GM11168 (cell line): Measurements from ENCODE around the gene AGBL4.
"Not testable (repeated sequence)": the region's sequence is repeated elsewhere in the genome, so short reads cannot be mapped to it uniquely, and the experiment has no call there.

ENCODE experiments used
- in situ Hi-C: fragments of 300-500 bp; cut with MboI; formaldehyde crosslinking; loops from one replicate; pipeline ENCODE4 v1.12.0; 2022; ENCODE audit warnings: low sequenced_read_pairs; ENCODE audit not compliant: unreplicated experiment

AGBL4 gene

GRCh38 chr1:50023292-50024159 lies at the start of gene AGBL4:
Gene AGBL4, minus strand, starts transcription at chr1:50023954.
- in situ Hi-C loops, result no loop called here

GRCh38 chr1:50066806-50067205 lies 43.1 kb upstream of the AGBL4 start:
- in situ Hi-C loops, result no loop called here

- in situ Hi-C loops, result no loop called here
These were observed 36.5 kb upstream of the AGBL4 start for GRCh38 chr1:50060279-50060678.

DNA sequence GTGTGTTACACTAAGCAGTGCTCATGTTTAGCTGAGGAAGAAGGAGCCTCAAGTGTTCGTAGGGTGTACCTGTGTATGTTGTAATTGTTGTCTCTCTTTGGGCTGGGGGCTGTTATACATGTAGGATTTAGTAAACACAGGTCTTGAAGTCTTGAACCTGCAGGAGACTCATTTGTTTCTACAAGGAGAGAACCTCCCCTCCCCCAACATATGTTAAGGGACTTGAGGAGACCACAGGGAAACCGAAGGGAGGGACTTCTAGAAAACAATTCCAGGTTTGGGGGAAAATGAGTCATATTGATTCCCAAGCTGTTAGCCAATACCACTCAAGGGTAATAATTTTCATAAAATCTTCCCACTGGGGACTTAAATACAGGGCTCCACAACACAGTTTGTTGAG lies 25.0 kb upstream of the AGBL4 start:
- in situ Hi-C loops, result no loop called here

- in situ Hi-C loops, result no loop called here
These were observed 24.4 kb upstream of the AGBL4 start for GRCh38 chr1:50047916-50048694.

GRCh38 chr1:50038237-50038809 lies 14.6 kb upstream of the AGBL4 start:
- in situ Hi-C loops, result no loop called here

DNA sequence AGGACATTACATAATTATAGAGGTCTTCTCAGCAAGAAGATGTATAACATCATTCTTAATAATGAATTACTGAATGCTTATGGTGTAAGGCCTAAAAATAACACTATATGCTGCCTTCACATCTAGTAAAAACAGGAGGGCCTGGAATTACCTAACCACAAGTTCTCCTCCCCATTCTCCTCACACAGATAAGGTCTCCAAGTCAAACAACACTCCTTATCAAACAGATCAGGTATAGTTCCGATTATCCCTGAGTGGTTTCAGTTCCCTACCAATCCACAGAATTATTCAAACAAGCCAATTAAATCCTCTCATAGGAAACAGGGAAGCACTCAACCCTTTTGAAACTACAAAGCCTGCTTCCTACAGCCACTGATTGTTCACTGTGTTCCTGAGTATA lies 4.0 kb upstream of the AGBL4 start:
- in situ Hi-C loops, result no loop called here

DNA sequence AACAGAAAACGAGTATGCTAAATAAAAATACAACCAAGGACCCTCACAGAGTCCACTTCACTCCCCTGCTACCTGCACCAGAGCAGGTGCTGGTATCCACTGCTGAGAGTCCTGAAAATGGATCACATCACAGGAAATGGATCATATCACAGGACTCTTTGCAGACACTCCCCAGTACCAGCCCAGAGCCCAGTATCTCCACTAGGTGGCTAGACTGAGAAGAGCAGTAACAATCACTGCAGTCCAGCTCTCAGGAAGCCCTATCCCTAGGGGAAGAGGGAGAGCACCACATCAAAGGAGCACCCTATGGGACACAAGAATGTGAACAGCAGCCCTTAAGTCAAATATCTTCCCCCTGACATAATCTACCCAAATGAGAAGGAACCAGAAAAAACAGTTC lies 28.0 kb downstream of the AGBL4 start:
- in situ Hi-C loops, result no loop called here

GRCh38 chr1:49971088-49971487 lies 52.7 kb downstream of the AGBL4 start:
- in situ Hi-C loops, result no loop called here

GRCh38 chr1:49951385-49951784 lies 72.4 kb downstream of the AGBL4 start:
- in situ Hi-C loops, result no loop called here

DNA sequence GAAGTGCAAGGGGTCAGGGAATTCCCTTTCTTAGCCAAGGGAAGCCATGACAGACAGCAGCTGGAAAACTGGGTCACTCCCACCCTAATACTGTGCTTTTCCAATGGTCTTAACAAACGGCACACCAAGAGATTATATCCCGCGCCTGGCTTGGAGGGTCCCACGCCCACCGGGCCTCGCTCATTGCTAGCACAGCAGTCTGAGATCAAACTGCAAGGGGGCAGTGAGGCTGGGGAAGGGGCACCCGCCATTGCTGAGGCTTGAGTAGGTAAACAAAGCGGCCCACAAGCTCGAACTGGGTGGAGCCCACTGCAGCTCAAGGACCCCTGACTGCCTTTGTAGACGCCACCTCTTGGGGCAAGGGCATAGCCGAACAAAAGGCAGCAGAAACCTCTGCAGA lies 108.5 kb downstream of the AGBL4 start:
- in situ Hi-C loops, result not testable (repeated sequence)

DNA sequence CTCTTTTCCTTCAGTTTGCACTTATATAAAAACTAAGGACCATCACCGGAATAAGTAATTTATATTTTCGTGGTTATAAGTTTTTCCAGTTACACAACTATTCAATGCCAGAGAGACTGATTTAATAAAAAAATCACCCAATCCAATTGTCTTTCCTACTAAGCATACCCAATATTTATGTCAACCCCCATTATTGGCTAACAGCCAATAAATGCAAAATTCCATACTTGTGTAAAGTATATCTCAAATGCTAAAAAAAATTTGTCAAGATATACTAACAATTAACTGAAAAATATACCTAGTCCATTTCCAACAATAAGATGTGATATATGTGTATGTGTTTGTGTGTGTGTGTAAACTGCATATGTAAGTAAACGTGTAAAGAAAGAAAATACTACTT lies 117.4 kb downstream of the AGBL4 start:
- in situ Hi-C loops, result no loop called here

GRCh38 chr1:49864581-49864980 lies 159.2 kb downstream of the AGBL4 start:
- in situ Hi-C loops, result no loop called here

GRCh38 chr1:49854741-49855140 lies 169.0 kb downstream of the AGBL4 start:
- in situ Hi-C loops, result no loop called here

DNA sequence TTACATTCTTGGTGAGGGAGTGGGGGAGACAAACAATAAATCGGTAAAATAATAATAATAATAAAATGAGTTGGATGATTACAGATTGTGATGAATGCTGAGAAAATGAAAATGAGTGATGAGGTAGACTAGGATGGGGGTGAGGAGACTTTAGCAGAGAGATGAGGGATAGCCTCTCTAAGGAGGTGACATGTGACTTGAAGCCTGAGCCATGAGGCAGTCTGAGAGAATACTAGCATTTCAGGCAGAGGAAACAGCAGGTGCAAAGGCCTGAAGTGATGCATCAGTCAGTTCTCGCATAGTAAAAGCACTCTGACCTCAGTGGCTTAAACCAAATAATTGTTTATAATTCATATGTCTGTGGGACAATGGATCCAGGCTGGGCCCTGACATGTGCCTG lies 181.2 kb downstream of the AGBL4 start:
- in situ Hi-C loops, result no loop called here

DNA sequence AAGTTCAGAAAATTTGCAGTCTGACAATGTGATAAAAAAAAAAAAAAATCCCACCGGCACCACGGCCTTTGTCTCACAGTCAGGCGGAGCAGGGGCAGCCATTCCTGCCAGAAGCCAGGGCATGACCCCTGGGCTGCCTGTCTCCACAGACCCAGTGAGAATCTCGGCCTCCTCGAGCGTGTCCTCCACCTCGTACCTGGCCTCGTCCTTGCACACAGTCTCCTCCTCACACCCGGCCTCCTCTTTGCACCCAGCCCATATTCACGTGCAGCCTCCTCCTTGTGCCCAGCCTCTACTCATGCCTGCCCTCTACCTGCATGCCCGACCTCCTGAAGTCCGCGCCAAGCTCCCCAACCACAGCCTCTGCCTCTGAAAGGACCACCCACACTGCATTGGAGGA lies 182.0 kb downstream of the AGBL4 start:
- in situ Hi-C loops, result no loop called here

GRCh38 chr1:49824261-49824660 lies 199.5 kb downstream of the AGBL4 start:
- in situ Hi-C loops, result no loop called here

GRCh38 chr1:49817681-49818080 lies 206.1 kb downstream of the AGBL4 start:
- in situ Hi-C loops, result no loop called here

- in situ Hi-C loops, result not testable (repeated sequence)
These were observed 236.7 kb downstream of the AGBL4 start for GRCh38 chr1:49787013-49787412.

DNA sequence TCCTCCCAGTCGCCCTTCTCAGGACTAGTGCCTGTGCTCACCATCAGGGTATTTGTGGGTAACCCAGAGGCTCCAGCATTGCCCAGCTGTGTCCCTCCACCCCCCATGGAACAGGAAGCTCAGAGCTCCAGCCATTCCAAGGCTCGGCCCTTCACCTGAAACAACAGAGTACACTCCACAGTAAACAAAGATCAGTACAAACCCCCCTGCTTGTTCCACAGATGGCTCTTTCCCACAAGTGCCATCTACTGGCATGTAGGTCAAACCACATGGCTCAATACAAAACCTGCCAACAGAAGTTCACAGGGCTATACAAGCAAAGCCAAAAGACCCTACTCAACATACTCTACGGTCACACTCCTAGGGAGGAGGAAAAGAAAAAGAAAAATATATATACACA lies 258.7 kb downstream of the AGBL4 start:
- in situ Hi-C loops, result no loop called here

DNA sequence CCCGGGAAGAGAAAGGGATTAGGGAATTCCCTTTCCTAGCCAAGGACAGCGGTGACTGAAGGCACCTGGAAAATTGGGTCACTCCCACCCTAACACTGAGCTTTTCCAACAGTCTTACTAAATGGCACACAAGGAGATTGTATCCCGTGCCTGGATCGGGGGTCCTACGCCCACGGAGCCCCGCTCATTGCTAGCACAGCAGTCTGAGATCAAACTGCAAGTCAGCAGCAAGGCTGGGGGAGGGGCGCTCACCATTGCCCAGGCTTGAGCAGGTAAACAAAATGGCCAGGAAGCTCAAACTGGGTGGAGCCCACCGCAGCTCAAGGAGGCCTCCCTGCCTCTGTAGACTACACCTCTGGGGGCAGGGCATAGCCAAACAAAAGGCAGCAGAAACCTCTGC lies 285.6 kb downstream of the AGBL4 start:
- in situ Hi-C loops, result not testable (repeated sequence)
